Endometrial microvascular endothelial cells (primary cell): Measurements from ENCODE around the gene TRIM8. TPM values are rescaled to one million over a fixed set of nuclear protein-coding genes. Genes with fewer than 3 reads are reported as not detected.

Experiments used
- in situ Hi-C: cut with HindIII; loops from 2 replicates; pipeline ENCODE4 v1.10.0; 2017; ENCODE audit warnings: low sequenced_read_pairs, low pct_unique_long_range_greater_than_20kb; ENCODE audit errors: inconsistent ontology term
- total RNA-seq: library from RNA; depleted of rRNA; stranded (reverse); fragments of >200 nt; gene quantifications from one replicate; pipeline ENCODE4 v1.2.3, GENCODE V29; 2015; ENCODE audit errors: inconsistent ontology term

Gene TRIM8, protein sequence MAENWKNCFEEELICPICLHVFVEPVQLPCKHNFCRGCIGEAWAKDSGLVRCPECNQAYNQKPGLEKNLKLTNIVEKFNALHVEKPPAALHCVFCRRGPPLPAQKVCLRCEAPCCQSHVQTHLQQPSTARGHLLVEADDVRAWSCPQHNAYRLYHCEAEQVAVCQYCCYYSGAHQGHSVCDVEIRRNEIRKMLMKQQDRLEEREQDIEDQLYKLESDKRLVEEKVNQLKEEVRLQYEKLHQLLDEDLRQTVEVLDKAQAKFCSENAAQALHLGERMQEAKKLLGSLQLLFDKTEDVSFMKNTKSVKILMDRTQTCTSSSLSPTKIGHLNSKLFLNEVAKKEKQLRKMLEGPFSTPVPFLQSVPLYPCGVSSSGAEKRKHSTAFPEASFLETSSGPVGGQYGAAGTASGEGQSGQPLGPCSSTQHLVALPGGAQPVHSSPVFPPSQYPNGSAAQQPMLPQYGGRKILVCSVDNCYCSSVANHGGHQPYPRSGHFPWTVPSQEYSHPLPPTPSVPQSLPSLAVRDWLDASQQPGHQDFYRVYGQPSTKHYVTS
- 161 TPM for total RNA-seq

GRCh38 chr10:102644066-102644645 lies at the start of gene TRIM8:
Gene TRIM8, plus strand, starts transcription at chr10:102644479. Its CDS starts 139 bp downstream, at chr10:102644618.
- in situ Hi-C loops = no loop called here

DNA sequence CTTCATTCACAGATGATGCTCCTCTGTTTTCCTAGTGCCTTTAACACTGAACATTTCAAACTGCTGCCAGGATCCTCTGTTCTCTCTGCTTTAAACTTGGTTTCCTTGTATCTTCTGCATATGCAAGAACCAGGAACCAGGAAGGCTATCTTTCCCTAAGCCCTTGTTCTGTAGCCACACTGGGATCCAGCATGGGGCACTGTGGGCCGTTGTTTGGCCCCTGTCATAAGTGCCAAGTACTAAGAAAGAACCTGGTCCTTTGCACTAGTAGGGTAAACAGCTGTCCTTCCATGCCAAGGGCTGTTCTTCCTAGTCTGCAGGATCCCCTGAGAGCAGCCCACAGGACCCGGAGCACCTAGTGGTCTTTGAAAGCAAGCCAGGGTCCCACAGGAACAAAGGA lies 49.0 kb upstream of the TRIM8 start:
- in situ Hi-C loops = loop anchor here (10.0 kb wide), 1 partner anchor 90 kb away; the partner anchor contains the start of genes ACTR1A and SUFU

- in situ Hi-C loops = loop anchor here (10.0 kb wide), 1 partner anchor 91 kb away; the partner anchor contains the start of genes ACTR1A and SUFU
Measured at GRCh38 chr10:102595897-102596296, 48.4 kb upstream of the TRIM8 start.

GRCh38 chr10:102596506-102596971 lies 47.7 kb upstream of the TRIM8 start:
- in situ Hi-C loops = loop anchor here (10.0 kb wide), 1 partner anchor 92 kb away; the partner anchor contains the start of genes ACTR1A and SUFU

GRCh38 chr10:102597131-102597991 lies 46.9 kb upstream of the TRIM8 start:
- in situ Hi-C loops = loop anchor here (10.0 kb wide), 1 partner anchor 93 kb away; the partner anchor contains the start of genes ACTR1A and SUFU

DNA sequence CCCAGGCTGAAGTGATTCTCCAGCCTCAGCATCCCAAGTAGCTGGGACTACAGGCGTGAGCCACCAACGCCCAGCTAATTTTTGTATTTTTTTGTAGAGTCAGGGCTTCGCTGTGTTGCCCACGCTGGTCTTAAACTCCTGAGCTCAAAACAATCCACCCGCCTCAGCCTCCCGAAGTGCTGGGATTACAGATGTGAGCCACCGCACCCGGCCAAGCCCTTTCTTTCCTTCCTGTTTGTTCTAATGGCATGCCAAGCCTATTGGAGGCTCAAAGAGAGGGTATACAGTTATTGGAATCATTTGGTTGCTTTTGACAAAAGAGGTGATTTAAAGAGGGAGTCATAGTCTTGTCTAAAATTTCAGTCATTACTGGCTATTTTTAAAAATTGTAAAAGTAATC lies 46.0 kb upstream of the TRIM8 start:
- in situ Hi-C loops = loop anchor here (10.0 kb wide), 1 partner anchor 93 kb away; the partner anchor contains the start of genes ACTR1A and SUFU

DNA sequence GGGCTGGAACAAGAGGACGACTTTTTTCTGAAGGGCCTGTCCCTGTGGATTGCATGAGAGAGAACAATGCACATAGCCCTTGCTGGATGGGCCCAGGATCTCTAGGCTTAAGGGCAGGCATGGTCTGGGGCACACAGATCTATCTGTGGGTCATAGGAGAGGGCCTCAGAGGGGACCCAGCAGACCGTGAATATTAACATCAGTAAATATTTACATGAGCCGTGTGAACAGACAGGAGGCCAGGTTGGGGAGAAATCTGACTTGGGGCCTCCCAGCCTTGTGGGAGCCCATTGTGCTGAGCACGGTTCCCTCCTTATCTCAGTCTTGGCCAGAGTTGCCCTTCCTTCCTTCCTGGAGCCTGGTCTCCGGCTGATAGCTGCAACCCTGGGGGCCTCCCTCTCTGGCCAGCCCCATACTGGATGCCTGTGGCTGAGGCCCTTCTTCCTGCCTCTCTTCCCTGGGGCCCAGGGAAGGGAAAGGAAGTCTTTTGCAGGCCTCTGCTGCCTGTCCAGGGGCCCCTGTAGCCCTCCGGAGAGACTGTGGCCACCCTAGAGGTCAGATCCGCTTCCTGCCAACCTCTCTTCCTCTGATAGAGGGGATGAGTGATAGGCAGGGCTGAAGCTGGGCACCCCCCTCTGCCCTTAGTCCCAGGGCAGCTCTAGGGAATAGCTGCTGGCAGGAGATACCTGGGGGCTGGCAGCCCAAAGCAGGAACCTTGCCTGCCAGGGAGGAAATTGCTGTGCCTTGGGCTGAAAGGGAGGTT lies 44.5 kb upstream of the TRIM8 start:
- in situ Hi-C loops = loop anchor here (10.0 kb wide), 1 partner anchor 95 kb away; the partner anchor contains the start of genes ACTR1A and SUFU

GRCh38 chr10:102600816-102601215 lies 43.5 kb upstream of the TRIM8 start:
- in situ Hi-C loops = no loop called here

GRCh38 chr10:102601639-102602038 lies 42.6 kb upstream of the TRIM8 start:
- in situ Hi-C loops = no loop called here

DNA sequence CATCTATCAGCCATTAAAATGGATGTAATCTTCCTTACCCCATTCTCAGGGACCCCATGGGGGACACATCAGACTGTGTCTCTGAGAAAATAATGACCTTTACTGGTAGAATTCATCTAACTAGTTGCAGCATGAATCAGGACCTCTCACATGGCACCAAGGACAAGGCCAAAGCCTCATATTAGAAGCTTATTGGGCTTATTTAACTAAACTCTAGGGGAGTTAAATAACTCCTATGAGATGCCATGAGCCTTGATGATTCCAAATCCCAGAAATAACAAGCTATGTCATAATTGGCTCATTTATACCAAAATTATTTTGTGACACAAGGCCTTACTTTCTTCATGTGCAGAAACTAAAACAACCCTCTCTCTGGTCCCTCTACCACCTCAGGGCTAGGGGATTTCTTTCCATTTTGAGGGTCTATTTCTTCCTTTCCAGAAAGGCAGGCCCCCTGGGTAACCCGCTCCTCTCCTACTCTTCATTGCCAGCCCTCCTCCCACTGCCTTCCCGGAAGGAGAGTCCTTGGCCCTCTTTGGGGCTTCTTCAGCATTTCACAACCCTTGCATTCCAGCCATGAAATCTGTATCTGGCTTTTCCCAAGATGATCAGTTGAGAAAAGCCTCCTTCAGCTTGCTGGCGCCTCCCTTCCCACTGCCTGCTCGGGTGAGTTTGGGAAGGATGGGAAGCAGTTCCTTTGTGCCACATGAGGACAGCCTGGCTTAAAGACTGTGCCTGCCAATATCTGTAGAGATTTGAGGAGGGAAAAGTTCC lies 41.8 kb upstream of the TRIM8 start:
- in situ Hi-C loops = no loop called here

GRCh38 chr10:102603946-102604345 lies 40.3 kb upstream of the TRIM8 start:
- in situ Hi-C loops = no loop called here

- in situ Hi-C loops = no loop called here
Measured at GRCh38 chr10:102604439-102604841, 39.8 kb upstream of the TRIM8 start.

DNA sequence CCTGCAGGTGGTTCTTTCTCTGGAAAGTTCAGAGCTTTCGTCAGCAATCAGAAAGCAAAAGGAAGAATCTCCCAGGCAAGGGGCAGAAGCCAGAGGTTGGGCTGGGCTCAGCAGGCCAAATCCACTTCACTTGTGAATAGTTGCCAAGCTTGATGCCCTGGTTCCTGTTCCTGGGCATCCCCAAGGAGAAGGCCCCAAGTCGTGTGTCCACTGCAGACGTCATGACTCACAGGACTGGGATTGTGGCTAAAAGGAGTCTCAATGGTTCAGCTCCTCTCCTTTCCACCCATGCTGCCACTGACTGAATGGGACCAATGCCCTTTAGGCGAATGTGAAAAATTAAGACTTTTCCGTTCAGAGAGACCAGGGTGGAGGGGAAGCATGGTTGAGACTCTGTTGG lies 38.6 kb upstream of the TRIM8 start:
- in situ Hi-C loops = no loop called here

DNA sequence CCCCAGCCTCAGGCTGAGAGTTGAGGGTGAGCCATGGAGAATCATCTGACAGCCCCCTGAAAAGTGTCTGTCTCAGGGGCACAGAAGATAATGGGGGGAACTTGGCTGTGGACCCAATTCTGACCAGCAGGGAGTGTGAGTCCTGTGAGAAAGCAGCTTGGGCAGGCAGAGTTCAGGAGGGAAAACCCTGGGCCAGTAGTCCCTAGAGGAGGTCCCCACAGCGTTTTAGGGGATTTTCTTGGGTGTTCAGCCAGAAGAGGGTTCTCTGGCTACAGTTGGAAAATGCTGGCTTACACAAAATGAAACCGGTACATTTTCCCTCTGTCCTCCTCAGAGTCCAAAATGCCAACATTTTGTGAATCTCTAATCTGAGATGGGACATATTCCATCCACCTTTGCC lies 35.8 kb upstream of the TRIM8 start:
- in situ Hi-C loops = no loop called here

GRCh38 chr10:102610441-102610887 lies 33.8 kb upstream of the TRIM8 start:
- in situ Hi-C loops = no loop called here

- in situ Hi-C loops = no loop called here
Measured at GRCh38 chr10:102611514-102612087, 32.7 kb upstream of the TRIM8 start.

DNA sequence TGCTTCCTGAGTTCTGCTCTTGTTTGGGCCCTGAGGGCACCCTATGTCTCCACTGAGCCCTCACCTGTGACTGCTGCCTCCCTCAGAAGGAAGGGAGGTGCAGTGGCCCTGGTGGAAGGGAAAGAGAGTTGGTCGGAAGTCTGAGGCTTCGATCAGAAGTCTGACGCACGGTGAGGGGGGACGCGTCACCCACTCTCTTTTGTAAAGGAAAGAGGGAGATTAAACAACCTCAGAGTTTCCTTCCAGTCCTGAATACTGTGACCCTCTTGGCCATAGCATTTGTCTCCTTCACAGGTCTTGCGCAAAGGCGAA lies 31.4 kb upstream of the TRIM8 start:
- in situ Hi-C loops = no loop called here
